HEK293 (cell line): Measurements from ENCODE around the gene PAK4.
A peak's percentile ranks its signal among the peaks of the same experiment; 100 is the strongest.
"Not testable (repeated sequence)": the region's sequence is repeated elsewhere in the genome, so short reads cannot be mapped to it uniquely, and the experiment has no call there.

Experiments
- CTCF ChIA-PET: fragments of 350-600 bp; formaldehyde crosslinking; extraction: SDS; loops from one replicate; lab custom pipeline; 2021; ENCODE audit warnings: antibody characterized with exemption; lab: Yijun Ruan, JAX
- POLR2A ChIA-PET: fragments of 300-600 bp; formaldehyde crosslinking; extraction: SDS; loops from one replicate; lab custom pipeline; 2020; ENCODE audit warnings: antibody characterized with exemption, inconsistent platforms; lab: Yijun Ruan, JAX
- H3K27ac ChIP-seq: fragments of 200-500 bp; sonication (Bioruptor generic); 2 replicates; pipeline ENCODE4 v1.5.1; 2014; ENCODE audit warnings: low read depth, low read length, control low read depth, inconsistent platforms; ENCODE audit errors: extremely low read depth
- H3K36me3 ChIP-seq, 2 experiments: fragments of 200-500 bp in 1 of 2; sonication (Bioruptor generic) in 1 of 2; 1 replicate in 1 of 2; 2 replicates in 1 of 2; pipeline ENCODE4 v1.5.1; 2014 to 2017; ENCODE audit warnings: inconsistent platforms in 2 of 2, low read length in 2 of 2; ENCODE audit not compliant: control insufficient read depth in 2 of 2, insufficient read depth in 1 of 2
- H3K4me1 ChIP-seq: fragments of 200-500 bp; sonication (Bioruptor generic); 2 replicates; pipeline ENCODE4 v1.5.1; 2014; ENCODE audit warnings: mild to moderate bottlenecking, low read length, inconsistent platforms; ENCODE audit not compliant: control insufficient read depth, insufficient read depth
- H3K4me3 ChIP-seq: 2 replicates; pipeline ENCODE4 v1.5.1; 2011; ENCODE audit warnings: low read depth, mild to moderate bottlenecking, control low read depth, low read length, moderate library complexity
- H3K9me3 ChIP-seq: fragments of 200-500 bp; sonication (Bioruptor generic); 2 replicates; pipeline ENCODE4 v1.5.1; 2014; ENCODE audit warnings: low read depth, low read length, inconsistent platforms; ENCODE audit not compliant: control insufficient read depth, insufficient read depth
- BCL11A ChIP-seq: fragments of 450-650 bp; formaldehyde crosslinking; IDR thresholded peaks from 2 replicates; pipeline ENCODE4 v1.5.1; 2016; ENCODE audit warnings: low read depth, missing biosample characterization, missing genetic modification characterization
- CTCF ChIP-seq: fragments of 450-650 bp; formaldehyde crosslinking; IDR thresholded peaks from 2 replicates; pipeline ENCODE4 v1.5.1; 2016; ENCODE audit warnings: missing biosample characterization, missing genetic modification characterization
- GLIS2 ChIP-seq: fragments of 450-650 bp; formaldehyde crosslinking; IDR thresholded peaks from 2 replicates; pipeline ENCODE4 v1.5.1; 2016; ENCODE audit warnings: missing biosample characterization, missing genetic modification characterization
- MYNN ChIP-seq: fragments of 450-650 bp; formaldehyde crosslinking; IDR thresholded peaks from 2 replicates; pipeline ENCODE4 v1.5.1; 2016; ENCODE audit warnings: missing biosample characterization, missing genetic modification characterization, borderline replicate concordance
- OVOL3 ChIP-seq: fragments of 450-650 bp; formaldehyde crosslinking; IDR thresholded peaks from 2 replicates; pipeline ENCODE4 v1.5.1; 2016; ENCODE audit warnings: missing biosample characterization, missing genetic modification characterization
- PRDM1 ChIP-seq: fragments of 450-650 bp; formaldehyde crosslinking; IDR thresholded peaks from 2 replicates; pipeline ENCODE4; 2016; ENCODE audit warnings: missing biosample characterization, missing genetic modification characterization
- SALL2 ChIP-seq: fragments of 450-650 bp; formaldehyde crosslinking; IDR thresholded peaks from 2 replicates; pipeline ENCODE4 v1.5.0; 2017; ENCODE audit warnings: missing biosample characterization, mild to moderate bottlenecking, missing genetic modification characterization, borderline replicate concordance
- SP3 ChIP-seq: fragments of 450-650 bp; formaldehyde crosslinking; IDR thresholded peaks from 2 replicates; pipeline ENCODE4 v1.5.1; 2016; ENCODE audit warnings: missing biosample characterization, missing genetic modification characterization
- SP7 ChIP-seq: fragments of 450-650 bp; formaldehyde crosslinking; IDR thresholded peaks from 2 replicates; pipeline ENCODE4 v1.5.1; 2016; ENCODE audit warnings: missing biosample characterization, missing genetic modification characterization
- ZBTB17 ChIP-seq: fragments of 450-650 bp; formaldehyde crosslinking; IDR thresholded peaks from 2 replicates; pipeline ENCODE4 v1.5.1; 2016; ENCODE audit warnings: missing biosample characterization, missing genetic modification characterization
- ZBTB6 ChIP-seq: fragments of 450-650 bp; formaldehyde crosslinking; IDR thresholded peaks from 2 replicates; pipeline ENCODE4 v1.5.1; 2017; ENCODE audit warnings: missing biosample characterization, missing genetic modification characterization
- ZBTB7A ChIP-seq: fragments of 450-650 bp; formaldehyde crosslinking; IDR thresholded peaks from 2 replicates; pipeline ENCODE4 v1.5.1; 2016; ENCODE audit warnings: low read depth, missing biosample characterization, missing genetic modification characterization
- ZNF114 ChIP-seq: fragments of 450-650 bp; formaldehyde crosslinking; IDR thresholded peaks from 2 replicates; pipeline ENCODE4 v1.5.0; 2017; ENCODE audit warnings: missing biosample characterization, missing genetic modification characterization
- ZNF132 ChIP-seq: fragments of 450-650 bp; formaldehyde crosslinking; IDR thresholded peaks from 2 replicates; pipeline ENCODE4 v1.5.1; 2017; ENCODE audit warnings: missing biosample characterization, missing genetic modification characterization, borderline replicate concordance
- ZNF175 ChIP-seq: fragments of 450-650 bp; formaldehyde crosslinking; IDR thresholded peaks from 2 replicates; pipeline ENCODE4 v1.5.1; 2016; ENCODE audit warnings: missing biosample characterization, missing genetic modification characterization
- ZNF211 ChIP-seq: fragments of 450-650 bp; formaldehyde crosslinking; IDR thresholded peaks from 2 replicates; pipeline ENCODE4 v1.5.1; 2016; ENCODE audit warnings: low read depth, missing biosample characterization, missing genetic modification characterization
- ZNF214 ChIP-seq: fragments of 450-650 bp; formaldehyde crosslinking; IDR thresholded peaks from 2 replicates; pipeline ENCODE4 v1.5.1; 2017; ENCODE audit warnings: missing biosample characterization, mild to moderate bottlenecking, missing genetic modification characterization, borderline replicate concordance
- ZNF341 ChIP-seq: fragments of 450-650 bp; formaldehyde crosslinking; IDR thresholded peaks from 2 replicates; pipeline ENCODE4; 2016; ENCODE audit warnings: low read depth, missing biosample characterization, missing genetic modification characterization
- ZNF366 ChIP-seq: fragments of 450-650 bp; formaldehyde crosslinking; conservative IDR thresholded peaks from 2 replicates; pipeline ENCODE4 v1.5.1; 2016; ENCODE audit warnings: missing biosample characterization, missing genetic modification characterization
- ZNF394 ChIP-seq: fragments of 450-650 bp; formaldehyde crosslinking; IDR thresholded peaks from 2 replicates; pipeline ENCODE4 v1.5.1; 2016; ENCODE audit warnings: missing biosample characterization, missing genetic modification characterization, mild to moderate bottlenecking, moderate library complexity, borderline replicate concordance
- ZNF423 ChIP-seq: fragments of 450-650 bp; formaldehyde crosslinking; IDR thresholded peaks from 2 replicates; pipeline ENCODE4 v1.5.1; 2016; ENCODE audit warnings: missing biosample characterization, missing genetic modification characterization
- ZNF426 ChIP-seq: fragments of 450-650 bp; formaldehyde crosslinking; IDR thresholded peaks from 2 replicates; pipeline ENCODE4 v1.5.1; 2017; ENCODE audit warnings: missing biosample characterization, missing genetic modification characterization, mild to moderate bottlenecking, inconsistent platforms, moderate library complexity
- ZNF549 ChIP-seq: fragments of 450-650 bp; IDR thresholded peaks from 2 replicates; pipeline ENCODE4 v1.5.1; 2018; ENCODE audit warnings: missing biosample characterization, missing genetic modification characterization, mild to moderate bottlenecking, inconsistent platforms, moderate library complexity
- ZNF560 ChIP-seq: fragments of 450-650 bp; formaldehyde crosslinking; IDR thresholded peaks from 2 replicates; pipeline ENCODE4 v1.5.1; 2017; ENCODE audit warnings: missing biosample characterization, missing genetic modification characterization, borderline replicate concordance
- ZNF580 ChIP-seq: fragments of 450-650 bp; formaldehyde crosslinking; IDR thresholded peaks from 2 replicates; pipeline ENCODE4 v1.5.1; 2016; ENCODE audit warnings: missing biosample characterization, missing genetic modification characterization
- ZNF596 ChIP-seq: fragments of 450-650 bp; IDR thresholded peaks from 2 replicates; pipeline ENCODE4 v1.5.0; 2018; ENCODE audit warnings: missing biosample characterization, mild to moderate bottlenecking, missing genetic modification characterization, moderate library complexity
- ZNF623 ChIP-seq: fragments of 450-650 bp; formaldehyde crosslinking; IDR thresholded peaks from 2 replicates; pipeline ENCODE4 v1.5.1; 2016; ENCODE audit warnings: missing biosample characterization, missing genetic modification characterization
- ZNF704 ChIP-seq: fragments of 450-650 bp; formaldehyde crosslinking; IDR thresholded peaks from 2 replicates; pipeline ENCODE4 v1.5.1; 2016; ENCODE audit warnings: missing biosample characterization, missing genetic modification characterization
- ZSCAN23 ChIP-seq: fragments of 450-650 bp; formaldehyde crosslinking; IDR thresholded peaks from 2 replicates; pipeline ENCODE4 v1.5.1; 2016; ENCODE audit warnings: missing biosample characterization, missing genetic modification characterization

Gene PAK4

GRCh38 chr19:39143757-39144289 lies 18.2 kb downstream of the PAK4 start:
- not testable (repeated sequence) for H3K4me3 ChIP-seq, H3K27ac ChIP-seq, H3K9me3 ChIP-seq
- Histone ChIP-seq H3K36me3 (peaks cover 1 to 15% of the 10 kb centered on the region in 2 experiments; a peak in 2 of 3 replicates), H3K4me1 (peaks cover 20% of the 10 kb centered on the region)
- ChIA-PET CTCF (interaction anchor here (0.7 to 1.1 kb wide), 4 partner anchors 21 to 55 kb away, joined by 3 to 4 read pairs (median 4); no protein-coding TSS in a partner anchor), POLR2A (interaction anchor here (0.6 kb wide), 1 partner anchor 27 kb away, joined by 5 read pairs; no protein-coding TSS in a partner anchor)
- TF ChIP-seq ZBTB6 (tag by site-specific recombination) (peak; percentile 9; the same call in 1 of the 2 replicates), ZNF580 (tag by site-specific recombination) (peak; percentile 35; the same call in 1 of the 2 replicates), ZBTB17 (tag by site-specific recombination) (0 out of 2 replicates have a peak, but pooled peaks have one; percentile 39), ZNF366 (tag by site-specific recombination) (peak; percentile 60)

- H3K9me3 ChIP-seq: peaks cover 7% of the 10 kb centered on the region
- peaks cover 6 to 19% of the 10 kb centered on the region in 2 experiments; a peak in 2 of 3 replicates for H3K36me3 ChIP-seq
- H3K4me3 ChIP-seq: no peak overlapping the region
- POLR2A ChIA-PET: no interaction called here
- peak overlapping the region; percentile 24; the same call in 1 of the 2 replicates for H3K27ac ChIP-seq
- peaks cover 17% of the 10 kb centered on the region for H3K4me1 ChIP-seq
- CTCF ChIA-PET: interaction anchor here (1.0 to 1.1 kb wide), 3 partner anchors 22 to 54 kb away, joined by 3 to 4 read pairs (median 3); no protein-coding TSS in a partner anchor
- TF ChIP-seq ZNF704 (tag by site-specific recombination) (no peak), PRDM1 (tag by site-specific recombination) (peak; percentile 64), ZNF341 (no peak), ZNF560 (tag by site-specific recombination) (no peak), ZBTB7A (tag by site-specific recombination) (no peak), ZNF549 (tag by site-specific recombination) (no peak), OVOL3 (tag by site-specific recombination) (no peak), ZNF211 (no peak), MYNN (tag by site-specific recombination) (no peak), BCL11A (no peak), ZSCAN23 (tag by site-specific recombination) (no peak), ZNF596 (tag by site-specific recombination) (no peak), SP3 (tag by site-specific recombination) (no peak), GLIS2 (tag by site-specific recombination) (no peak), SALL2 (tag by site-specific recombination) (no peak), ZNF214 (no peak), ZNF394 (tag by site-specific recombination) (no peak), ZNF426 (no peak), CTCF (tag by site-specific recombination) (no peak), SP7 (tag by site-specific recombination) (no peak), ZNF114 (no peak), ZNF423 (tag by site-specific recombination) (no peak), ZNF175 (tag by site-specific recombination) (no peak), ZNF623 (no peak), ZNF132 (no peak)
Observed at GRCh38 chr19:39144290-39145071, 18.9 kb downstream of the PAK4 start.
